Upper lobe of left lung (tissue), 6 donors: ENCODE results near the gene HIRIP3. TPM values are rescaled to one million over a fixed set of nuclear protein-coding genes. Genes with fewer than 3 reads are reported as not detected.
"Not testable (repeated sequence)": the region's sequence is repeated elsewhere in the genome, so short reads cannot be mapped to it uniquely, and the experiment has no call there.

ENCODE experiments used
- ATAC-seq, 2 donors: fragments of 200-7000 bp; cut with Tn5 transposase; one replicate each; pipeline ENCODE4 v1.9.1; 2022; ENCODE audit warnings: mild to moderate bottlenecking in 2 of 2, moderate library complexity in 2 of 2; ENCODE audit not compliant: low FRiP score in 2 of 2
- DNase-seq, 2 donors: peaks; one replicate each; pipeline ENCODE4 v3.0.0-alpha.2; 2019 to 2020
- H3K27ac ChIP-seq, 4 donors: fragments of 200-600 bp; sonication (generic); one replicate each; pipeline ENCODE4 v1.5.1; 2016 to 2019
- H3K27me3 ChIP-seq, 4 donors: fragments of 200-600 bp; sonication (generic); one replicate each; pipeline ENCODE4 v1.5.1; 2017 to 2019
- H3K36me3 ChIP-seq, 4 donors: fragments of 200-600 bp; sonication (generic); one replicate each; pipeline ENCODE4 v1.5.1; 2016 to 2019
- H3K4me1 ChIP-seq, 4 donors: fragments of 200-600 bp; sonication (generic); one replicate each; pipeline ENCODE4 v1.5.1; 2018 to 2019
- H3K4me3 ChIP-seq, 4 donors: fragments of 200-600 bp; sonication (generic); one replicate each; pipeline ENCODE4 v1.5.1; 2017 to 2019; ENCODE audit warnings: mild to moderate bottlenecking in 2 of 4, moderate library complexity in 1 of 4
- H3K9me3 ChIP-seq, 4 donors: fragments of 200-600 bp; sonication (generic); one replicate each; pipeline ENCODE4 v1.5.1; 2018 to 2019
- CTCF ChIP-seq, 6 experiments: fragments of 450-650 bp in 4 of 6; fragments of 200-600 bp in 2 of 6; sonication (generic) in 2 of 6; IDR thresholded peaks; one replicate each; pipeline ENCODE4 v1.5.1; 2016 to 2019; ENCODE audit warnings: antibody characterized with exemption in 6 of 6
- EP300 ChIP-seq, 4 donors: sonication (generic); formaldehyde crosslinking; IDR thresholded peaks; one replicate each; pipeline ENCODE4 v1.5.1; 2017; ENCODE audit warnings: antibody characterized with exemption in 4 of 4, control low read depth in 2 of 4
- POLR2A ChIP-seq, 4 donors: fragments of 450-650 bp; IDR thresholded peaks; one replicate each; pipeline ENCODE4 v1.5.1; 2016 to 2017; ENCODE audit warnings: antibody characterized with exemption in 4 of 4, mild to moderate bottlenecking in 2 of 4
- POLR2AphosphoS5 ChIP-seq, 2 donors: sonication (generic); formaldehyde crosslinking; IDR thresholded peaks; one replicate each; pipeline ENCODE4 v1.5.1; 2017; ENCODE audit warnings: antibody characterized with exemption in 2 of 2
- WGBS, 2 donors: methylation state at CpG; one replicate each; pipeline ENCODE4 v1.1.5; 2017 to 2018; 5-methylcytosine and 5-hydroxymethylcytosine counted together
- total RNA-seq, 6 donors: library from RNA; depleted of rRNA in 4 of 6; stranded (reverse); fragments of >200 nt in 4 of 6; gene quantifications; one replicate each; pipeline versions ENCODE4 v1.1.0 to v1.2.1, GENCODE V29; 2016 to 2021
- donor health status: DM: no; HTN: no; CAD: no; lungs with moderate emphysema.
- donor health status: DM: no; HTN: yes; CAD: no; lungs with severe emphysema.

HIRIP3 gene
- total RNA-seq, 6 donors from 2014 or later: 11.5 to 28.2 (median 25.0) TPM

GRCh38 chr16:30025156-30025555 lies 29.7 kb upstream of the HIRIP3 start:
- TF ChIP-seq POLR2AphosphoS5 (IDR thresholded peaks at IDR 0.05): no peak
- TF ChIP-seq EP300 (IDR thresholded peaks at IDR 0.05): no peak
- no peak for TF ChIP-seq POLR2A (IDR thresholded peaks at IDR 0.05)
- TF ChIP-seq CTCF (IDR thresholded peaks at IDR 0.05): no peak
- no peak overlapping the region for H3K4me3 ChIP-seq

GRCh38 chr16:30024451-30024850 lies 29.0 kb upstream of the HIRIP3 start:
- ATAC-seq: no peak
- DNase-seq: peak in 1 of 2 donors; percentile 69
- Histone ChIP-seq H3K36me3 (no peaks in the 10 kb centered on the region), H3K27me3 (peaks cover 0 to 9% (median 4%) of the 10 kb centered on the region in 4 donors), H3K4me3 (no peak overlapping the region), H3K4me1 (peaks cover 10 to 14% (median 12%) of the 10 kb centered on the region in 4 donors), H3K9me3 (no peaks in the 10 kb centered on the region), H3K27ac (no peak overlapping the region)
- 80 to 90% methylated on average over 9 to 15 of the region's 16 CpGs for WGBS, 2 donors
- no peak for TF ChIP-seq CTCF (IDR thresholded peaks at IDR 0.05)
- TF ChIP-seq EP300 (IDR thresholded peaks at IDR 0.05): no peak
- no peak for TF ChIP-seq POLR2AphosphoS5 (IDR thresholded peaks at IDR 0.05)
- TF ChIP-seq POLR2A (IDR thresholded peaks at IDR 0.05): no peak

More at GRCh38 chr16:30025156-30025555, 29.7 kb upstream of the HIRIP3 start:
- no peaks in the 10 kb centered on the region for H3K9me3 ChIP-seq
- peaks cover 0 to 13% (median 7%) of the 10 kb centered on the region in 4 donors for H3K27me3 ChIP-seq
- H3K27ac ChIP-seq: no peak overlapping the region
- WGBS, 2 donors: 83 to 89% methylated on average over 10 to 15 of the region's 20 CpGs
- ATAC-seq: no peak
- H3K4me1 ChIP-seq: peaks cover 10 to 14% (median 12%) of the 10 kb centered on the region in 4 donors
- H3K36me3 ChIP-seq: no peaks in the 10 kb centered on the region
- DNase-seq: peak in 1 of 2 donors; percentile 76

- H3K27ac ChIP-seq: no peak overlapping the region
- no peak for ATAC-seq
- no peaks in the 10 kb centered on the region for H3K36me3 ChIP-seq
- H3K27me3 ChIP-seq: peaks cover 0 to under 1% (median under 1%) of the 10 kb centered on the region in 4 donors
- H3K4me3 ChIP-seq: no peak overlapping the region
- WGBS, 2 donors: 80 to 85% methylated on average over 9 to 11 of the region's 11 CpGs
- no peak for DNase-seq
- peaks cover 10 to 14% (median 12%) of the 10 kb centered on the region in 4 donors for H3K4me1 ChIP-seq
- no peaks in the 10 kb centered on the region for H3K9me3 ChIP-seq
- TF ChIP-seq POLR2AphosphoS5 (IDR thresholded peaks at IDR 0.05): no peak
- TF ChIP-seq EP300 (IDR thresholded peaks at IDR 0.05): no peak
- TF ChIP-seq POLR2A (IDR thresholded peaks at IDR 0.05): no peak
- TF ChIP-seq CTCF (IDR thresholded peaks at IDR 0.05): no peak
Measured at GRCh38 chr16:30023586-30023985, 28.2 kb upstream of the HIRIP3 start.

GRCh38 chr16:30022887-30023286 lies 27.5 kb upstream of the HIRIP3 start, which contains the start of gene C16orf92:
Gene C16orf92, plus strand, starts transcription at chr16:30023198. Its CDS starts 143 bp downstream, at chr16:30023341.
- Histone ChIP-seq H3K4me1 (peaks cover 10 to 14% (median 12%) of the 10 kb centered on the region in 4 donors), H3K9me3 (no peaks in the 10 kb centered on the region), H3K4me3 (no peak within 1 kb of the TSS), H3K27me3 (no peaks in the 10 kb centered on the region), H3K27ac (no peak within 1 kb of the TSS), H3K36me3 (no peaks in the 10 kb centered on the region)
- ATAC-seq (no peak), DNase-seq (no peak)
- TF ChIP-seq POLR2AphosphoS5 (IDR thresholded peaks at IDR 0.05) (no peak), POLR2A (IDR thresholded peaks at IDR 0.05) (no peak), CTCF (IDR thresholded peaks at IDR 0.05) (no peak), EP300 (IDR thresholded peaks at IDR 0.05) (no peak)
- 82 to 84% methylated on average over 6 of the region's 6 CpGs for WGBS, 2 donors

- peaks cover 10 to 14% (median 12%) of the 10 kb centered on the region in 4 donors for H3K4me1 ChIP-seq
- no peak for DNase-seq
- no peak for ATAC-seq
- no peaks in the 10 kb centered on the region for H3K9me3 ChIP-seq
- no peaks in the 10 kb centered on the region for H3K36me3 ChIP-seq
- H3K27me3 ChIP-seq: no peaks in the 10 kb centered on the region
- WGBS, 2 donors: 64 to 70% methylated on average over 4 of the region's 4 CpGs
- TF ChIP-seq POLR2AphosphoS5 (IDR thresholded peaks at IDR 0.05): no peak
- no peak for TF ChIP-seq CTCF (IDR thresholded peaks at IDR 0.05)
- TF ChIP-seq POLR2A (IDR thresholded peaks at IDR 0.05): no peak
- TF ChIP-seq EP300 (IDR thresholded peaks at IDR 0.05): no peak
- no peak overlapping the region for H3K27ac ChIP-seq
- H3K4me3 ChIP-seq: no peak overlapping the region
Measured at GRCh38 chr16:30018731-30019158, 23.3 kb upstream of the HIRIP3 start.

- H3K27me3 ChIP-seq, H3K4me3 ChIP-seq, H3K27ac ChIP-seq, H3K36me3 ChIP-seq, ATAC-seq, H3K9me3 ChIP-seq, DNase-seq: not testable (repeated sequence)
- H3K4me1 ChIP-seq: peaks cover 10 to 14% (median 12%) of the 10 kb centered on the region in 4 donors
- WGBS, 2 donors: 82 to 87% methylated on average over 4 of the region's 4 CpGs
Measured at GRCh38 chr16:30017937-30018336, 22.5 kb upstream of the HIRIP3 start.
